ENCODE measurements around the gene GEMIN5. TPM values are rescaled to one million over a fixed set of nuclear protein-coding genes. Genes with fewer than 3 reads are reported as not detected.

GEMIN5 gene
- polyA plus RNA-seq, 2 of the 4 experiments (the other 2 are of a cell fraction), result 20.2 to 22.6 TPM

GRCh38 chr5:154937186-154937717 lies 759 bp downstream of the GEMIN5 start:
- Histone ChIP-seq H3K4me3 (peak overlapping the region; percentile 95), H3K4me2 (peak overlapping the region; percentile 95), H3K4me1 (peaks cover 17% of the 10 kb centered on the region), H3K27ac (peak overlapping the region; percentile 84 to 94), H3K9me3 (no peaks in the 10 kb centered on the region)
- no peak for TF ChIP-seq ESRRA (IDR thresholded peaks at IDR 0.05; ENCODE audit: borderline replicate concordance, low read length)
- peak; percentile 68 for TF ChIP-seq USF2 (IDR thresholded peaks at IDR 0.05)
- FAIRE-seq, result no peak
- POLR2A ChIA-PET, result interaction anchor here (2.3 kb wide), 1 partner anchor 79 kb away, joined by 8 read pairs; the partner anchor contains the start of gene CNOT8
- DNase-seq (ENCODE audit: low read depth in 1 of 2, low spot score in 1 of 2), result no peak
- ATAC-seq, result no peak
- WGBS (ENCODE audit: missing lambda C conversion rate), result 15% methylated on average over 11 of the region's 11 CpGs
- CTCF ChIA-PET, result interaction anchor here (1.1 kb wide), 1 partner anchor 35 kb away, joined by 3 read pairs; no protein-coding TSS in a partner anchor

DNA sequence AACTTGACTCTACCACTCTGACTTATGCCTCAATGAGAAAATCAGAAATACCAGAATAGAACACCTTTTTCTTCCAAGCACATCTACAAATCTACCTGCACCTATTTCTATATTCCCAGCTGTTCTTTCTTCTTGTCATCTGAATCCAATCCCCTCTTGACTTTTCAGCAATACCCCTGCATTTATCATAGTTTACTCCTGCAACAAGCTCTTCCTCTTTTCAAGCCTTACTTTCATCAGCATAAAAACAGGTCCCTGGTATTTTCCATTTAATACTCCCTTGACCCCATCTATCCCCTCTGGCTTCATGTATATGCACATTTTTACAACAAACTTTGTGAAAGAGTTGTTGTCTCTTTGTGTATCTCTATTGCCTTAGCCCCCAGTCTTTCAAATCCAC lies 3.1 kb downstream of the GEMIN5 start:
- DNase-seq (ENCODE audit: low read depth in 1 of 2, low spot score in 1 of 2), result no peak
- Histone ChIP-seq H3K4me2 (no peak overlapping the region), H3K4me3 (no peak overlapping the region), H3K9me3 (no peaks in the 10 kb centered on the region), H3K4me1 (peaks cover 7% of the 10 kb centered on the region; the same call in 1 of the 3 replicates), H3K27ac (no peak overlapping the region)
- FAIRE-seq, result no peak
- ChIA-PET POLR2A (no interaction called here), CTCF (no interaction called here)
- TF ChIP-seq, protein P1, sequence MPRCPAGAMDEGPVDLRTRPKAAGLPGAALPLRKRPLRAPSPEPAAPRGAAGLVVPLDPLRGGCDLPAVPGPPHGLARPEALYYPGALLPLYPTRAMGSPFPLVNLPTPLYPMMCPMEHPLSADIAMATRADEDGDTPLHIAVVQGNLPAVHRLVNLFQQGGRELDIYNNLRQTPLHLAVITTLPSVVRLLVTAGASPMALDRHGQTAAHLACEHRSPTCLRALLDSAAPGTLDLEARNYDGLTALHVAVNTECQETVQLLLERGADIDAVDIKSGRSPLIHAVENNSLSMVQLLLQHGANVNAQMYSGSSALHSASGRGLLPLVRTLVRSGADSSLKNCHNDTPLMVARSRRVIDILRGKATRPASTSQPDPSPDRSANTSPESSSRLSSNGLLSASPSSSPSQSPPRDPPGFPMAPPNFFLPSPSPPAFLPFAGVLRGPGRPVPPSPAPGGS (IDR thresholded peaks at IDR 0.05), result no peak
- TF ChIP-seq HOXB13 (CRISPR knock-in tag; IDR thresholded peaks at IDR 0.05; ENCODE audit: low read depth), result no peak
- TF ChIP-seq, protein P2, sequence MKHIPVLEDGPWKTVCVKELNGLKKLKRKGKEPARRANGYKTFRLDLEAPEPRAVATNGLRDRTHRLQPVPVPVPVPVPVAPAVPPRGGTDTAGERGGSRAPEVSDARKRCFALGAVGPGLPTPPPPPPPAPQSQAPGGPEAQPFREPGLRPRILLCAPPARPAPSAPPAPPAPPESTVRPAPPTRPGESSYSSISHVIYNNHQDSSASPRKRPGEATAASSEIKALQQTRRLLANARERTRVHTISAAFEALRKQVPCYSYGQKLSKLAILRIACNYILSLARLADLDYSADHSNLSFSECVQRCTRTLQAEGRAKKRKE (CRISPR knock-in tag; IDR thresholded peaks at IDR 0.05; ENCODE audit: low read depth), result no peak
- TF ChIP-seq, protein P3, sequence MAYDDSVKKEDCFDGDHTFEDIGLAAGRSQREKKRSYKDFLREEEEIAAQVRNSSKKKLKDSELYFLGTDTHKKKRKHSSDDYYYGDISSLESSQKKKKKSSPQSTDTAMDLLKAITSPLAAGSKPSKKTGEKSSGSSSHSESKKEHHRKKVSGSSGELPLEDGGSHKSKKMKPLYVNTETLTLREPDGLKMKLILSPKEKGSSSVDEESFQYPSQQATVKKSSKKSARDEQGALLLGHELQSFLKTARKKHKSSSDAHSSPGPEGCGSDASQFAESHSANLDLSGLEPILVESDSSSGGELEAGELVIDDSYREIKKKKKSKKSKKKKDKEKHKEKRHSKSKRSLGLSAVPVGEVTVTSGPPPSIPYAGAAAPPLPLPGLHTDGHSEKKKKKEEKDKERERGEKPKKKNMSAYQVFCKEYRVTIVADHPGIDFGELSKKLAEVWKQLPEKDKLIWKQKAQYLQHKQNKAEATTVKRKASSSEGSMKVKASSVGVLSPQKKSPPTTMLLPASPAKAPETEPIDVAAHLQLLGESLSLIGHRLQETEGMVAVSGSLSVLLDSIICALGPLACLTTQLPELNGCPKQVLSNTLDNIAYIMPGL (CRISPR knock-in tag; IDR thresholded peaks at IDR 0.05; ENCODE audit: borderline replicate concordance), result no peak
- ATAC-seq, result no peak

- 92% methylated on average over 3 of the region's 3 CpGs for WGBS (ENCODE audit: missing lambda C conversion rate)
- no peak overlapping the region for H3K4me3 ChIP-seq
- no peak for TF ChIP-seq NPAS2 (CRISPR knock-in tag; IDR thresholded peaks at IDR 0.05; ENCODE audit: borderline replicate concordance)
- no peak for TF ChIP-seq ESRRA (IDR thresholded peaks at IDR 0.05; ENCODE audit: borderline replicate concordance, low read length)
- TF ChIP-seq, protein P1 (IDR thresholded peaks at IDR 0.05), result no peak
- no peak for TF ChIP-seq SREBF2 (IDR thresholded peaks at IDR 0.05)
- no peak for TF ChIP-seq RARB (CRISPR knock-in tag; IDR thresholded peaks at IDR 0.05)
- TF ChIP-seq, protein P4, sequence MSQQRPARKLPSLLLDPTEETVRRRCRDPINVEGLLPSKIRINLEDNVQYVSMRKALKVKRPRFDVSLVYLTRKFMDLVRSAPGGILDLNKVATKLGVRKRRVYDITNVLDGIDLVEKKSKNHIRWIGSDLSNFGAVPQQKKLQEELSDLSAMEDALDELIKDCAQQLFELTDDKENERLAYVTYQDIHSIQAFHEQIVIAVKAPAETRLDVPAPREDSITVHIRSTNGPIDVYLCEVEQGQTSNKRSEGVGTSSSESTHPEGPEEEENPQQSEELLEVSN (IDR thresholded peaks at IDR 0.05; ENCODE audit: borderline replicate concordance, low read depth), result no peak
- TF ChIP-seq RCOR1 (IDR thresholded peaks at IDR 0.05; ENCODE audit: low read depth, low read length), result no peak
- TF ChIP-seq KDM1A (IDR thresholded peaks at IDR 0.05; ENCODE audit: low read depth), result no peak
- TF ChIP-seq ZFP36 (IDR thresholded peaks at IDR 0.05; ENCODE audit: borderline replicate concordance, partially characterized antibody), result no peak
- TF ChIP-seq, protein P5, sequence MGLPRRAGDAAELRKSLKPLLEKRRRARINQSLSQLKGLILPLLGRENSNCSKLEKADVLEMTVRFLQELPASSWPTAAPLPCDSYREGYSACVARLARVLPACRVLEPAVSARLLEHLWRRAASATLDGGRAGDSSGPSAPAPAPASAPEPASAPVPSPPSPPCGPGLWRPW (IDR thresholded peaks at IDR 0.05), result no peak
- no peak for TF ChIP-seq ZC3H11A (IDR thresholded peaks at IDR 0.05)
- no peak for TF ChIP-seq KDM5A (IDR thresholded peaks at IDR 0.05)
- no peak for TF ChIP-seq RFX5 (IDR thresholded peaks at IDR 0.05)
- FAIRE-seq, result no peak
- H3K4me1 ChIP-seq, result peaks cover 7% of the 10 kb centered on the region; the same call in 1 of the 3 replicates
- H3K27ac ChIP-seq, result no peak overlapping the region
- DNase-seq (ENCODE audit: low read depth in 1 of 2, low spot score in 1 of 2), result no peak
- H3K4me2 ChIP-seq, result no peak overlapping the region
- H3K9me3 ChIP-seq, result no peaks in the 10 kb centered on the region
- ChIA-PET CTCF (interaction anchor here (1.7 kb wide), 1 partner anchor 283 kb away, joined by 4 read pairs; no protein-coding TSS in a partner anchor), POLR2A (no interaction called here)
- no peak for ATAC-seq
These were observed 4.5 kb downstream of the GEMIN5 start for GRCh38 chr5:154933537-154933936.
